Erythroblast (primary cell): Measurements from ENCODE around the gene PDIA5.

Experiments
- GATA1 ChIP-seq: IDR thresholded peaks from 2 replicates; pipeline ENCODE4 v1.6.1; 2011; ENCODE audit warnings: low read depth, mild to moderate bottlenecking, control low read depth, low read length, moderate library complexity
- POLR2A ChIP-seq: IDR thresholded peaks from 2 replicates; pipeline ENCODE4 v1.6.1; 2011; ENCODE audit warnings: mild to moderate bottlenecking, low read length

DNA sequence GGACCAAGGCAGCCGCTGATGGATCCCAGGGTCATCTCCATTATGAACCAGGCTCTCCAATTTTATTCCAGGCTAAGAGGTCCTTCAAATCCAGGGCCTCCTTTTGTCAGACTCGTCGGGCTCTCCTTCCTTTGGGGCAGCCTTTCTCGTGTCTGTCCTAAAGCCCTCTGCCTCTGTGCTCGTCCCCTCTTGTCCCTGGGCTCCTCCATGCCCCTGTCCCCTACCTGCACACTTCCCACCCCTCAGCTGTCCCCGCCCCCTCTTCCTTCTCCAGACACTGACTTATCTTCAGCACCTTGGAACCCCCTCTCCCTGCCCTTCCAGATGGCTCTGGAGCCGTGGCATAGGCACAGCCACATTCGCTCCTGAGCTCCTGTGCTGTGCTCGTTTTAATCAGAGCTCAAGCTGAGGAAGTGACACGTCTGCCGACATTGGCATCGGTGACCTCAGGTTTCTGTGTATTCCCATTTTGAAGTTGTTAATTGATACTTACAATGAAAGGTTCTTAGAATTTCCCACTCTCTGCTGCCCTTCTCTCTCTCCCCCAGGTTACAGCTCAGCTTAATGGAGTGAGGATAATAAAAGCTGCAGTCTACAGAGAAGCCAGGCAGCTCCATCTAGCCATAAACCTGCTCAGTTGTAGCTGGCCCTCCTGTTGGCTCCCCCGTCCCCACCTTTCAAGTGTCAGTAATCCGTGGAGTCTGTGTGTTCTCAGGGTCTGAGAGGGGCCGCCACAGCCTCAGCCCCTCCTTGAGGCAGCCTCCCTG is 83.8 kb downstream of the PDIA5 start:
- no peak for TF ChIP-seq POLR2A
- no peak for TF ChIP-seq GATA1
